Mesenchymal stem cell (in vitro differentiated cells and primary cell): ENCODE data around the gene FAM219B. TPM values are rescaled to one million over a fixed set of nuclear protein-coding genes. Genes with fewer than 3 reads are reported as not detected.

Experiments used
- DNase-seq: peaks from one replicate; pipeline ENCODE4 v3.0.0-alpha.2; 2013
- H2AFZ ChIP-seq: one replicate; pipeline ENCODE4 v1.6.1; 2013; ENCODE audit warnings: low read depth, mild to moderate bottlenecking, control low read depth, inconsistent platforms, low read length, moderate library complexity
- H2AK5ac ChIP-seq: 2 replicates; pipeline ENCODE4 v1.6.1; 2013; ENCODE audit warnings: low read length, moderate library complexity, mild to moderate bottlenecking, inconsistent platforms; ENCODE audit not compliant: severe bottlenecking
- H2BK120ac ChIP-seq: one replicate; pipeline ENCODE4 v1.6.1; 2013; ENCODE audit warnings: low read depth, mild to moderate bottlenecking, inconsistent platforms, low read length, moderate library complexity
- H2BK12ac ChIP-seq, 2 experiments: one replicate each; pipeline ENCODE4 v1.6.1; 2013; ENCODE audit warnings: inconsistent platforms in 2 of 2, low read length in 2 of 2, mild to moderate bottlenecking in 2 of 2, moderate library complexity in 2 of 2, control low read depth in 1 of 2
- H2BK15ac ChIP-seq: one replicate; pipeline ENCODE4 v1.6.1; 2013; ENCODE audit warnings: mild to moderate bottlenecking, low read depth, inconsistent platforms; ENCODE audit not compliant: poor library complexity, severe bottlenecking
- H2BK5ac ChIP-seq: 2 replicates; pipeline ENCODE4 v1.6.1; 2013; ENCODE audit warnings: low read depth, mild to moderate bottlenecking, low read length, control low read depth, inconsistent platforms; ENCODE audit not compliant: poor library complexity, severe bottlenecking
- H3K14ac ChIP-seq, 2 experiments: one replicate each; pipeline ENCODE4 v1.6.1; 2013; ENCODE audit warnings: inconsistent platforms in 2 of 2, low read length in 2 of 2, control low read depth in 1 of 2, mild to moderate bottlenecking in 1 of 2, moderate library complexity in 1 of 2
- H3K18ac ChIP-seq, 2 experiments: one replicate each; pipeline ENCODE4 v1.6.1; 2013; ENCODE audit warnings: inconsistent platforms in 2 of 2, low read length in 2 of 2, control low read depth in 1 of 2, low read depth in 1 of 2, mild to moderate bottlenecking in 1 of 2
- H3K23ac ChIP-seq, 2 experiments: one replicate each; pipeline ENCODE4 v1.6.1; 2013; ENCODE audit warnings: inconsistent platforms in 2 of 2, low read length in 2 of 2, mild to moderate bottlenecking in 2 of 2, moderate library complexity in 2 of 2, control low read depth in 1 of 2
- H3K27ac ChIP-seq: 2 replicates; pipeline ENCODE4 v1.5.1; 2013; ENCODE audit warnings: mild to moderate bottlenecking, moderate library complexity, low read length, control low read depth, inconsistent platforms; ENCODE audit not compliant: poor library complexity, severe bottlenecking
- H3K27me3 ChIP-seq, 2 experiments: 2 replicates each; pipeline versions ENCODE4 v1.6.1 to v1.7.0; 2013; ENCODE audit warnings: low read length in 2 of 2, mild to moderate bottlenecking in 2 of 2, moderate library complexity in 2 of 2, control low read depth in 1 of 2, inconsistent platforms in 1 of 2; ENCODE audit not compliant: control insufficient read depth in 1 of 2, insufficient read depth in 1 of 2
- H3K36me3 ChIP-seq, 2 experiments: 2 replicates each; pipeline versions ENCODE4 v1.6.1 to v1.7.0; 2013; ENCODE audit warnings: low read length in 2 of 2, control low read depth in 1 of 2, inconsistent platforms in 1 of 2, low read depth in 1 of 2, mild to moderate bottlenecking in 1 of 2; ENCODE audit not compliant: insufficient read depth in 2 of 2, control insufficient read depth in 1 of 2
- H3K4ac ChIP-seq, 2 experiments: one replicate each; pipeline ENCODE4 v1.6.1; 2013; ENCODE audit warnings: inconsistent platforms in 2 of 2, low read length in 2 of 2, mild to moderate bottlenecking in 2 of 2, moderate library complexity in 2 of 2, control low read depth in 1 of 2, low read depth in 1 of 2
- H3K4me1 ChIP-seq: 2 replicates; pipeline ENCODE4 v1.6.1; 2013; ENCODE audit warnings: low read depth, low read length, control low read depth; ENCODE audit not compliant: control insufficient read depth, insufficient read depth
- H3K4me2 ChIP-seq: 2 replicates; pipeline ENCODE4 v1.6.1; 2013; ENCODE audit warnings: low read length, mild to moderate bottlenecking, inconsistent platforms; ENCODE audit not compliant: poor library complexity, severe bottlenecking
- H3K4me3 ChIP-seq, 2 experiments: 2 replicates each; pipeline versions ENCODE4 v1.5.1 to v1.7.0; 2013; ENCODE audit warnings: low read length in 2 of 2, mild to moderate bottlenecking in 2 of 2, control low read depth in 1 of 2, low read depth in 1 of 2; ENCODE audit not compliant: insufficient read depth in 1 of 2
- H3K79me1 ChIP-seq: replicated peaks from 2 replicates; pipeline ENCODE4 v1.6.1; 2013; ENCODE audit warnings: mild to moderate bottlenecking, control low read depth, low read length, inconsistent platforms; ENCODE audit not compliant: poor library complexity, severe bottlenecking
- H3K9ac ChIP-seq: 2 replicates; pipeline ENCODE4 v1.7.0; 2013; ENCODE audit warnings: mild to moderate bottlenecking, low read length, moderate library complexity
- H3K9me3 ChIP-seq: 2 replicates; pipeline ENCODE4 v1.7.0; 2013; ENCODE audit warnings: mild to moderate bottlenecking, low read length; ENCODE audit not compliant: control insufficient read depth
- H4K8ac ChIP-seq: one replicate; pipeline ENCODE4 v1.6.1; 2013; ENCODE audit warnings: inconsistent platforms, mild to moderate bottlenecking, low read length, moderate library complexity
- H4K91ac ChIP-seq: one replicate; pipeline ENCODE4 v1.6.1; 2013; ENCODE audit warnings: mild to moderate bottlenecking, low read length, inconsistent platforms
- WGBS: methylation state at CpG from one replicate; pipeline ENCODE4 v1.1.7; 2013; ENCODE audit warnings: mixed read lengths; 5-methylcytosine and 5-hydroxymethylcytosine counted together
- polyA plus RNA-seq, 2 experiments: library from polyadenylated mRNA; stranded (reverse); fragments of 200-250 nt; gene quantifications; one replicate each; pipeline ENCODE4 v1.2.3, GENCODE V29; 2013

FAM219B gene, protein sequence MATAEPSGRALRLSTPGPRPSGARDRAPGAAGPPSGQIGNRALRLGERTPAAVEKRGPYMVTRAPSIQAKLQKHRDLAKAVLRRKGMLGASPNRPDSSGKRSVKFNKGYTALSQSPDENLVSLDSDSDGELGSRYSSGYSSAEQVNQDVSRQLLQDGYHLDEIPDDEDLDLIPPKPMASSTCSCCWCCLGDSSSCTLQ
- 41.8 TPM for polyA plus RNA-seq (2013, experiment 1 of 2)
- 44.0 TPM for polyA plus RNA-seq (2013, experiment 2 of 2)

DNA sequence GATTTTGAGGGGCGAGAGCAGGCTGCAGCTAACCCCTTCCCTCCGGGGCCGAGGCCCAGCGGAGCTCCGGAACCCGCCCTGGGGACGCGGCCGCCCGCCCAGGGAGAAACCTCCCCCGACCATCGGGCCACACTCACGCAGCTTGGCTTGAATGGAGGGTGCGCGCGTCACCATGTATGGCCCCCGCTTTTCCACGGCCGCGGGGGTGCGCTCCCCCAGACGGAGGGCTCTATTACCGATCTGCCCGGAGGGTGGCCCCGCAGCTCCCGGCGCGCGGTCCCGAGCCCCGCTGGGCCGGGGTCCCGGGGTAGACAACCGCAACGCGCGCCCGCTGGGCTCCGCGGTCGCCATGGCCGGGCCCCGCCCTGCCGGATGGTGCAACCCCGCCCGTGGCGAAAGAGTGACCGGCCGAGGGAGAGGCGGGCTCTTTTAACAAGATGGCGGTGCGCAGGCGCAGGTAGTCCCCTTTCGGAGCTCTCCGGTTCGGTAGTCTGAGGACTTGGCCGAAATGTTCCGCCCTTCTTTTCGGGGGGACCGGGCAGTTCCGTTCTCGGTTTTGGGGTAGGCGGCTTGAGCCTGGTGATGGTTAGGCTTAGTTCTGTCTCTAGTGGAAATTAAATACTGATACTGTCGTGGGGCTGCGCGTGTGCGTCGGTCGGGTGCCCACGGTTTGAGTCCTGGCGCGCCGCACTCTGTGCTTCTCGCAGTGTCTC lies at the start of gene FAM219B:
FAM219B (minus strand) TSS at position 402 of the 713 bp plus-strand sequence; CDS start at position 351, 51 bp downstream.
- H3K4ac ChIP-seq: peak within 1 kb of the TSS; percentile 58 to 91
- WGBS: 1% methylated on average over 74 of the region's 74 CpGs

DNA sequence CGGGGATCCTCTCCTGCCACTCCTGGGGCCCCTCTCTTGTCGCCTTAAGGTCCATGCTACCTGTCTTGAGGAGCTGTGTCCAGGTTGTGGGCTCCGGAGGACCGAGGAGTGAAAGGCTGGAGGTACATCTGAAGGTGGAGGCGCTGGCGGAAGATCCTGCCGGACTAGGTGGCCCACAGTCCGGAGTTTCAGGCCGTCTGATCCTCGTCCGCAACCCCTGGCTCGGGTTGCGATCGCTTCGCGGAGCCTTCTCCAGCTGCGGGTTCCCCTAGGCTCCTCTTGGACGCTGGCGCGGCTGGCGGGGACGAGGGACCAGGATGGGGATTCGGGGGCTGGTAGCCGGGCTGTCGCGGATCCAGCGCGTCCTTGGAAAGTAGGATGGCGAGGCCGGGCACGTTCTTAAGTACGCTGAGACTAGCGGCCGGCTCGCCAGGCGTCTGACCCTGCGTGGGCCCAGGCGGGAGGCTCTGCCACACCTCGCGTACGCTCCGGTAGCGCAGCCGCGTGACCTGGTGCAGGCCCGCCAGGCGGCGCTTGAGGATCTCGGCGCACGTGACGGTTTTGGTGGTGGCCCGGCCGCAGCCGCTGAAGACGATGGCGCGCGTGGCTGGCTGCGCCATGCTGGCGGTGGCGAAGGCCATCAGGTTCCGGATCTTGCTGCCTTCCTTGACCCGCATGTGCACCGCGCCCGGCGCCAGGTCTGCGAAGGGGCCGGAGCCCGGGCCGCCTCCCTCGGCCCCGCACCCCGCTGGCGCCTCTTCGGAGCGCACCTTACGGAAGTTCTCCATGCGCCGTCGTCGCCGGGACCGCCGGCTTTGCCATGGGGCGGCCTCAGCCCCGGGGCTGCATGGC lies 49.4 kb upstream of the FAM219B start:
- DNase-seq: peak; percentile 80
- Histone ChIP-seq H3K23ac (peak overlapping the region in 1 of 2 experiments; percentile 29), H3K79me1 (no peaks in the 10 kb centered on the region), H3K27ac (no peak overlapping the region), H2BK5ac (no peak overlapping the region), H3K36me3 (no peaks in the 10 kb centered on the region), H2BK15ac (peak overlapping the region; percentile 96), H2AFZ (peak overlapping the region; percentile 83), H4K91ac (peak overlapping the region; percentile 65), H4K8ac (peak overlapping the region; percentile 82), H3K9ac (peak overlapping the region; percentile 85), H3K4me2 (peak overlapping the region; percentile 97), H2AK5ac (no peak overlapping the region), H3K27me3 (peaks cover 8 to 51% of the 10 kb centered on the region in 2 experiments), H3K4me1 (peaks cover 33% of the 10 kb centered on the region), H3K14ac (peak overlapping the region in 1 of 2 experiments; percentile 93), H2BK120ac (peak overlapping the region; percentile 52), H2BK12ac (peak overlapping the region in 1 of 2 experiments; percentile 29), H3K18ac (peak overlapping the region; percentile 91 to 94), H3K4me3 (peak overlapping the region; percentile 57 to 70), H3K9me3 (no peaks in the 10 kb centered on the region), H3K4ac (peak overlapping the region; percentile 78 to 84)
- WGBS: 9% methylated on average over 56 of the region's 88 CpGs

More for the DNA sequence above, at the start of gene FAM219B:
- Histone ChIP-seq H3K4me3 (peak within 1 kb of the TSS; percentile 85 to 87), H3K14ac (peak within 1 kb of the TSS in 1 of 2 experiments; percentile 95), H2AK5ac (no peak within 1 kb of the TSS), H2BK15ac (no peak within 1 kb of the TSS), H2BK120ac (peak within 1 kb of the TSS; percentile 66), H3K9ac (peak within 1 kb of the TSS; percentile 97), H3K27me3 (no peaks in the 10 kb centered on the region), H2AFZ (peak within 1 kb of the TSS; percentile 84), H3K23ac (peak within 1 kb of the TSS; percentile 13 to 14), H2BK5ac (peak within 1 kb of the TSS; percentile 89), H3K79me1 (peaks cover 15% of the 10 kb centered on the region), H3K36me3 (peaks cover 20 to 45% of the 10 kb centered on the region in 2 experiments), H3K4me1 (peaks cover 20% of the 10 kb centered on the region), H3K18ac (peak within 1 kb of the TSS; percentile 89 to 94), H3K4me2 (peak within 1 kb of the TSS; percentile 94), H3K9me3 (no peaks in the 10 kb centered on the region), H4K91ac (peak within 1 kb of the TSS; percentile 16), H4K8ac (peak within 1 kb of the TSS; percentile 87), H3K27ac (peak within 1 kb of the TSS; percentile 77), H2BK12ac (peak within 1 kb of the TSS in 1 of 2 experiments; percentile 48)
- peak; percentile 91 for DNase-seq

DNA sequence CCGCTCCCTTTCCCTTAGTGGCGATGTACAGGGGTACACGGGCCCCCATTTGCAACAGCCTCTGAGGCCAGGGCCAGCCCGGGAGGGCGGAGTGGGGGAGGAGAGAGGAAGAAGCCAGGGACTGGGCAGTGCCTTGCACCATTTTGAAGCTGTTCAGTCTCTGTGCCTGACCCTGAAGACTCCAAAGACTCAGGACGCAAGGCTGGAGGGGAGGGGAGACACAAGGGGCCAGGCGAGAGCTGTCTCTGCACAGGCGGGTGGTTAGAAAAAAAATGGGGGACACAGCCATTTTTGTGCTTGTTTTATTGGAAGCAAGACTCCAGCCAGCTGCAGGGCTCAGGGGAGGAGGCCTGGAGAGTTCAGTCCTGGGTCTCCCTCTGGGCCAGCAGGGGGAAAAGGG lies 48.4 kb upstream of the FAM219B start:
- peak overlapping the region in 1 of 2 experiments; percentile 68 for H3K14ac ChIP-seq
- H2AK5ac ChIP-seq: no peak overlapping the region
- no peaks in the 10 kb centered on the region for H3K9me3 ChIP-seq
- 42% methylated on average over 8 of the region's 8 CpGs for WGBS
- no peak overlapping the region for H2BK15ac ChIP-seq
- no peak overlapping the region for H2BK5ac ChIP-seq
- peak overlapping the region in 1 of 2 experiments; percentile 70 for H3K4me3 ChIP-seq
- H4K8ac ChIP-seq: peak overlapping the region; percentile 66
- H4K91ac ChIP-seq: peak overlapping the region; percentile 86
- H3K4me2 ChIP-seq: no peak overlapping the region
- H3K4me1 ChIP-seq: peaks cover 33% of the 10 kb centered on the region
- no peaks in the 10 kb centered on the region for H3K79me1 ChIP-seq
- no peak overlapping the region for H3K27ac ChIP-seq
- H3K18ac ChIP-seq: peak overlapping the region; percentile 72 to 88
- H2BK120ac ChIP-seq: peak overlapping the region; percentile 50
- peak; percentile 31 for DNase-seq
- peak overlapping the region in 1 of 2 experiments; percentile 94 for H2BK12ac ChIP-seq
- H3K27me3 ChIP-seq: peaks cover 8 to 46% of the 10 kb centered on the region in 2 experiments
- peak overlapping the region; percentile 20 to 55 for H3K4ac ChIP-seq
- no peaks in the 10 kb centered on the region for H3K36me3 ChIP-seq
- H3K23ac ChIP-seq: no peak overlapping the region
- peak overlapping the region; percentile 85 for H3K9ac ChIP-seq
- H2AFZ ChIP-seq: no peak overlapping the region
